HG03558 (cell line): ENCODE measurements around the gene SLC30A1.
"Not testable (repeated sequence)": the region's sequence is repeated elsewhere in the genome, so short reads cannot be mapped to it uniquely, and the experiment has no call there.

Experiments used
- ATAC-seq: cut with Tn5 transposase; IDR thresholded peaks from one replicate; pipeline ENCODE4 v1.9.1; 2021; ENCODE audit warnings: moderate number of reproducible peaks; ENCODE audit not compliant: unreplicated experiment; ENCODE audit errors: extremely low read depth

The SLC30A1 gene

DNA sequence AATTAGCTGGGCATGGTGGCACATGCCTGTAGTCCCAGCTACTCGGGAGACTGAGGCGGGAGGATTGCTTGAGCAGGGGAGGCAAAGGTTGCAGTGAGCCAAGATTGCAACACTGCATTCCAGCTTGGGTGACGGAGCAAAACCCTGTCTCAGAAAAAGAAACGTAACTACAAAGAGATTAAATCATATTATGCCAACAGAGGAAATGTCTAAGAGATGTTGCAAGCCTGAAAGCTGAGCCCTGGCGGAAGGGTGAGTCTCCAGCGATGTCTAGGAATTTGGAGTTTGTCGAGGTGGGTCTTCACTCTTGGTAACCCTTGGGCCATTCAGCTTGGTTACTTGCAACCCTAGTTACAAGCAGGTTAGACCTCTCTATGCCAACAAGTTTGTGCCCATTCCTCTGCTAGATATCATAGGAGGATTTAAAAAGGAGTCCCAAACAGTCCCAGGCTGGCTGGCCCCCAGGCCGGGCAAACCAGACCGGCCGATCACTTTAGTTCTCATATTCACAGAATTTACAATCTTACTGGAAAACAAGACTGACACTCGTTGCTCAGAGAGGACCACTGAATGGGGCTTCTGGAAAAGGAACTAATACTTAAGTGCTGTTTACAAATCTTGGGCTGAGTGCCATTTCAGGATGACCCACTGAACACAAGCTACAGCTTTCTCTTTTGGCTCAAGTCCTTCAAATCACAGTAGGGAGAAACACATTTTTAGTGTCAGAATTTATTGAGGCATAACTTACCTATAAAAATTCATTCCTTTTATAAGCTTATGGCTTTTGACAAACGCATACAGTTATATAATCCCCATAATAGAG is 27.1 kb downstream of the SLC30A1 start:
- no peak for ATAC-seq

GRCh38 chr1:211549092-211549711 is 29.8 kb downstream of the SLC30A1 start:
- ATAC-seq = no peak

DNA sequence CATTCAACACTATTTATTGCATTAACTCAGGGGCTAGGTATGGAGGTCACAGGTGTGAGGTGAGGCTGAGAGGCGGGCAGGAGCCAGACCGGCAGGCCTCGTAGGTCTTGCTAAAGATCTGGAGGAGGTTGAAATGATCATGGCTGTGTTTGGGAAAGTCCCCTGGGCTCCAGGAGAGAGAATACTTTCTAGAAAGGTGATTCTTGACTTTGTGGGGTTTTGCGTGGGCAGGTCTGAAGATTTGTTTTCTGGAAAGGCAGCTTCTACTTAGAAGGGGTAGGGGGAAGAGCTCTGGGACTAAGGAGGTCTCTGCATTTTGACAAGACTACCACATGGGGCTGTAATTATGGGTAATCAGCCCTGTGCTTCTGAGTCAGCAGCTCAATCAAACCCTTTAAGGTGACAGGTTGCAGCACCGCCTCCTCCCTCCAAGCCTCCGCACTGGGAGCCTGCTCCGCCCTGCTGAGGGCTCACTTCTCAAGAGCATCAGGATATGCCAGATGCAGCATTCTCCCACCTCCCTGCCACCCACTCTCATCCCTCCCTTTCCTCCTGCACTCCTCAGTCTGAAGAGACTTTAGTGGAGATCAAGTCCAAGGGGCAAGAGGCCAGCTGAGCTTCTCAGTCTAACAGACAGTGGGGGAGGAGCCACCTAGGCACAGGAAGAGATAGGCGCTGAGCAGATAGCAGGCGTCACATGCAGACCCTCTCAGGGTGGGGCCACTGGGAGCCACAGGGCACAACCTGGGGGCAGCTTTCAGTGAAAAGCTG is 30.5 kb downstream of the SLC30A1 start:
- ATAC-seq = no peak

GRCh38 chr1:211547710-211548109 is 31.3 kb downstream of the SLC30A1 start:
- ATAC-seq = no peak

DNA sequence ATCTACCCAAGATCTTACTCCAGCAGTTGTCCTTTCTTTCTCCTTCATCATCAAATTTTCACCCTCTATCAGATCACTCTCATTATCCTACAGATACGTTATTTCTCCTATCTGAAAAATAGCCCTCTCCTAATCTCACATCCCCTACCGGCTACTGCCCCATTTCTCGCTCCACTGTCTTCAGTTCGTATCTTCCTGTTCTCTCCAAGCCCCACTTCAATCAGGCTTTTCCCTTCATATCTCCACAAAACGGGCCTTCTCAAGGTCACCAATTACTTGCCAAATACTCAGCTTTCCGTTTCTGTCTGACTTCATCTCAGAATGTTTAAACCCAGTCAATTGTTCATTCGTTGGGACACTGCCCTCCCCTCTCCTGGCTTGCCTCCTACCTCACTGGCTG is 32.4 kb downstream of the SLC30A1 start:
- ATAC-seq = no peak

GRCh38 chr1:211543025-211543424 is 35.9 kb downstream of the SLC30A1 start:
- ATAC-seq = no peak

GRCh38 chr1:211541720-211542477 is 37.1 kb downstream of the SLC30A1 start:
- no peak for ATAC-seq

DNA sequence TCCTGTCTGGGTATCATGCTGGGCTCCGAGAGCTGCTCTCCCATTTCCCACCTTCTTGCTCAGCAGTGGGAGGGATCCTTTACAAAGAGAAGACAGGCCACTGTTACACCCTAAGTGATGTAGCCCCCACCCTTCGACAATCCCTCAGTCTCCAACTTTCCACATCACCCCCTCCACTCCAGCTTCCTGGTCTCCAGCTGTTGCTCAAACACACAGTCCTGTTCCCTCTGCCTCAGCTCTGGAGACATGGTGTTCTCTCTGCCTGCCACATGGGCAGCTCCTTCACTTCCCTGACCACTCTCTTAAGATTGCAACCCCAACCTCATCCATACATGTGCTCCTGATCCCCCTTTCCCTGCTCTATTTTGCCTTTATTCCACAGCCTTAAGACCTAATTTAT is 37.7 kb downstream of the SLC30A1 start:
- ATAC-seq = no peak

- not testable (repeated sequence) for ATAC-seq
Observed at GRCh38 chr1:211540824-211541223, 38.1 kb downstream of the SLC30A1 start.

- ATAC-seq = no peak
Observed at GRCh38 chr1:211538287-211538686, 40.7 kb downstream of the SLC30A1 start.

DNA sequence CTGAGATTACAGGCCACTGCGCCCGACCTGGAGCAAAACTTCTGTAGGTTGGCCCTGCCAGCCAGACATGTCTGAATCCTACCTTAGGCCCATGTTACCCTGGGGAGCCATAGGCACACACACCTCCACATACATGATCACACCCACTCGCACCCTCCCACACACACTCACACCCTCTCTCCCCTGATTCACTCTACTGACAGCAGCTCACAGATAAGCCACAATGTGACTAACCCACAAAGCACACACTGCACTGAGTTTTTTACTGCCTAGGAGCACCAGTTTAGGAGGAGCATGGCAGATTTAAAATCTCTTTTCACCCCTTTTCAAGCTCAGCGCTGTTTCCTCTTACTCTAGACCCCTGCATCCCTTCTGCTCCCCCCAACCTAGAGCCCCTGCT is 41.7 kb downstream of the SLC30A1 start:
- ATAC-seq = no peak

GRCh38 chr1:211536606-211537005 is 42.4 kb downstream of the SLC30A1 start:
- ATAC-seq = no peak

GRCh38 chr1:211535346-211535745 is 43.6 kb downstream of the SLC30A1 start:
- no peak for ATAC-seq

GRCh38 chr1:211534545-211535291 is 44.2 kb downstream of the SLC30A1 start:
- ATAC-seq = no peak

- no peak for ATAC-seq
Observed at GRCh38 chr1:211532088-211532444, 46.9 kb downstream of the SLC30A1 start.

GRCh38 chr1:211531194-211532087 is 47.5 kb downstream of the SLC30A1 start:
- ATAC-seq = no peak

- no peak for ATAC-seq
Observed at GRCh38 chr1:211530102-211530501, 48.9 kb downstream of the SLC30A1 start.

- no peak for ATAC-seq
Observed at GRCh38 chr1:211529453-211529852, 49.5 kb downstream of the SLC30A1 start.

DNA sequence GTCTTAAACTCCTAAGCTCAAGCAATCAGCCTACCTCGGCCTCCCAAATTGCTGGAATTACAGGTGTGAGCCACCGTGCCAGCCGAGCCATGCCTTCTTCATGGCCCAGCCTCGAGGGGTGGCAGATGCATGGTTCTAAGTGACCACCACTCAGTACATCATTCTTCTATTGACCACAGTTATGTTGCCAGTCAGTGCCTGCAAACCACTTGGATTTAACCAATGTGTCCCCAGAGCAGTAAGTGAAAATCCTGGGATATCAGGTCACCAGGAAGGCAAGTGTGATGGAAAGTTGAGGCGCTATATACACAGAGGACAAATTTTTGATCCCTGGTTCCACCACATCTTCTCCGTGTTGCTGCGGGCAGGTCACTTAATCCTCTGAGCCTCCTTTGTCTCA is 50.0 kb downstream of the SLC30A1 start:
- no peak for ATAC-seq
